GM12878 (cell line): ENCODE results near the gene MRPL34. TPM values are rescaled to one million over a fixed set of nuclear protein-coding genes. Genes with fewer than 3 reads are reported as not detected.
A peak's percentile ranks its signal among the peaks of the same experiment; 100 is the strongest.

Experiments
- CBFB ChIP-seq: IDR thresholded peaks from 2 replicates; pipeline ENCODE4 v1.6.1; 2016; ENCODE audit warnings: antibody characterized with exemption, low read depth
- DPF2 ChIP-seq: fragments of 450-650 bp; IDR thresholded peaks from 2 replicates; pipeline ENCODE4 v1.6.1; 2017; ENCODE audit warnings: mild to moderate bottlenecking
- E2F8 ChIP-seq: fragments of 450-650 bp; IDR thresholded peaks from 2 replicates; pipeline ENCODE4 v1.6.1; 2018; ENCODE audit warnings: mild to moderate bottlenecking, low read depth, moderate library complexity; ENCODE audit not compliant: partially characterized antibody
- EP300 ChIP-seq, 2 experiments: fragments of 150-350 bp in 1 of 2; IDR thresholded peaks; 2 replicates each; pipeline ENCODE4 v1.6.1; 2011 to 2012; ENCODE audit warnings: low read depth in 2 of 2, low read length in 2 of 2, borderline replicate concordance in 1 of 2, improper control_type of control experiment in 1 of 2, inconsistent platforms in 1 of 2; ENCODE audit not compliant: control insufficient read depth in 1 of 2
- GABPA ChIP-seq: IDR thresholded peaks from 2 replicates; pipeline ENCODE4 v1.6.1; 2014; ENCODE audit warnings: antibody characterized with exemption, low read depth, mild to moderate bottlenecking, inconsistent platforms
- IRF4 ChIP-seq: IDR thresholded peaks from 2 replicates; pipeline ENCODE4 v1.6.1; 2011; ENCODE audit warnings: low read depth, low read length
- IRF5 ChIP-seq: fragments of 450-650 bp; IDR thresholded peaks from 2 replicates; pipeline ENCODE4 v1.6.1; 2017; ENCODE audit warnings: borderline replicate concordance
- KLF5 ChIP-seq: fragments of 450-650 bp; IDR thresholded peaks from 2 replicates; pipeline ENCODE4 v1.6.1; 2014; ENCODE audit warnings: mild to moderate bottlenecking; ENCODE audit not compliant: partially characterized antibody
- LARP7 ChIP-seq: fragments of 450-650 bp; IDR thresholded peaks from 2 replicates; pipeline ENCODE4 v1.6.1; 2017; ENCODE audit warnings: mild to moderate bottlenecking
- MXI1 ChIP-seq: fragments of 150-350 bp; IDR thresholded peaks from 2 replicates; pipeline ENCODE4 v1.6.1; 2011; ENCODE audit warnings: low read depth, mild to moderate bottlenecking, inconsistent platforms, low read length, improper control_type of control experiment
- NRF1 ChIP-seq: conservative IDR thresholded peaks from 2 replicates; pipeline ENCODE4 v1.6.1; 2011; ENCODE audit warnings: mild to moderate bottlenecking, low read depth, low read length, improper control_type of control experiment
- RAD21 ChIP-seq: IDR thresholded peaks from 2 replicates; pipeline ENCODE4 v1.6.1; 2011; ENCODE audit warnings: mild to moderate bottlenecking, low read depth, low read length, moderate library complexity; ENCODE audit not compliant: insufficient read depth
- RBBP5 ChIP-seq: fragments of 200-600 bp; sonication (generic); conservative IDR thresholded peaks from 2 replicates; pipeline ENCODE4 v1.6.1; 2016
- RFX5 ChIP-seq: IDR thresholded peaks from 2 replicates; pipeline ENCODE4 v1.6.1; 2011; ENCODE audit warnings: low read depth, low read length, improper control_type of control experiment
- SMAD1 ChIP-seq: fragments of 450-650 bp; IDR thresholded peaks from 2 replicates; pipeline ENCODE4 v1.6.1; 2018; ENCODE audit warnings: mild to moderate bottlenecking, low read depth; ENCODE audit not compliant: partially characterized antibody
- SMAD5 ChIP-seq: IDR thresholded peaks from 2 replicates; pipeline ENCODE4 v1.6.1; 2016; ENCODE audit warnings: antibody characterized with exemption, low read depth
- SPI1 ChIP-seq: IDR thresholded peaks from 2 replicates; pipeline ENCODE4 v1.6.1; 2011; ENCODE audit warnings: low read depth, mild to moderate bottlenecking, low read length, moderate library complexity, borderline replicate concordance; ENCODE audit not compliant: insufficient read depth
- SRF ChIP-seq, 2 experiments: IDR thresholded peaks; 2 replicates each; pipeline ENCODE4 v1.6.1; 2011; ENCODE audit warnings: low read depth in 2 of 2, low read length in 2 of 2, mild to moderate bottlenecking in 1 of 2, moderate library complexity in 1 of 2
- ZNF207 ChIP-seq: fragments of 450-650 bp; IDR thresholded peaks from 2 replicates; pipeline ENCODE4 v1.6.1; 2014; ENCODE audit warnings: antibody characterized with exemption, mild to moderate bottlenecking, borderline replicate concordance
- ZNF274 ChIP-seq: IDR thresholded peaks from one replicate; pipeline ENCODE4 v1.8.0; 2011; ENCODE audit not compliant: insufficient read length, insufficient read depth
- ZNF622 ChIP-seq: fragments of 450-650 bp; IDR thresholded peaks from 2 replicates; pipeline ENCODE4 v1.6.1; 2017; ENCODE audit warnings: mild to moderate bottlenecking, inconsistent platforms
- ZNF687 ChIP-seq: fragments of 450-650 bp; IDR thresholded peaks from 2 replicates; pipeline ENCODE4 v1.6.1; 2017; ENCODE audit warnings: mild to moderate bottlenecking, moderate library complexity
- polyA plus RNA-seq, 11 experiments: library from polyadenylated mRNA; depleted of rRNA in 4 of 11; unstranded in 6 of 11; stranded (reverse) in 5 of 11; fragments of >200 nt; fragmentation: Nextera tagmentation in 4 of 11; fragmentation: Illumina TruSeq in 1 of 11; extraction: Ambion mirVana in 4 of 11; extraction: Trizol in 1 of 11; gene quantifications; 1 replicate in 1 of 11; 2 replicates in 10 of 11; pipeline versions ENCODE4 v1.2.1 to v1.2.3, GENCODE V29; 2011 to 2016; ENCODE audit warnings: inconsistent platforms in 2 of 11, missing spikeins in 2 of 11, low read depth in 1 of 11
- total RNA-seq, 4 experiments: library from RNA; depleted of rRNA in 3 of 4; stranded (reverse); fragments of >200 nt in 3 of 4; fragmentation: Illumina TruSeq in 1 of 4; extraction: Trizol in 1 of 4; gene quantifications; 2 replicates each; pipeline versions ENCODE4 v1.2.1 to v1.2.3, GENCODE V29; 2013 to 2021

MRPL34 gene
- total and polyA plus RNA-seq, 10 of the 15 experiments (the other 5 are each of a cell fraction or from before 2014, with no cell fraction given): 8.6 to 198 (median 78.6) TPM

GRCh38 chr19:17266975-17267788 is 38.5 kb upstream of the MRPL34 start, which contains the start of gene BABAM1 (continued):
- no peak for TF ChIP-seq E2F8
- TF ChIP-seq IRF5: no peak
- peak; percentile 97 for TF ChIP-seq GABPA
- TF ChIP-seq SPI1: no peak
- TF ChIP-seq EP300 (IDR thresholded peaks at IDR 0.05; ENCODE audit: borderline replicate concordance in 1 of 2, control insufficient read depth in 1 of 2, low read depth in 2 of 2, low read length in 2 of 2): no peak
- no peak; the same call in none of the 2 replicates for TF ChIP-seq MXI1
- peak; percentile 42; the same call in 1 of the 2 replicates for TF ChIP-seq SMAD5
- no peak for TF ChIP-seq RAD21
- peak; percentile 73; the same call in 1 of the 2 replicates for TF ChIP-seq ZNF207
- TF ChIP-seq LARP7: peak; percentile 41; the same call in 1 of the 2 replicates
- no peak for TF ChIP-seq ZNF687
- no peak for TF ChIP-seq IRF4
- TF ChIP-seq NRF1: no peak
- TF ChIP-seq DPF2: no peak
- TF ChIP-seq CBFB: 0 out of 2 replicates have a peak, but pooled peaks have one; percentile 54
- TF ChIP-seq RFX5: peak; percentile 87
- no peak for TF ChIP-seq SMAD1
- TF ChIP-seq ZNF274: no peak
- TF ChIP-seq RBBP5: no peak
- TF ChIP-seq ZNF622: no peak
- no peak for TF ChIP-seq KLF5
- peak in 1 of 2 experiments; percentile 64; a peak in 1 of 4 replicates for TF ChIP-seq SRF (IDR thresholded peaks at IDR 0.05; ENCODE audit: low read depth in 2 of 2, low read length in 2 of 2)
